ENCODE results near the gene LUC7L. TPM values are rescaled to one million over a fixed set of nuclear protein-coding genes. Genes with fewer than 3 reads are reported as not detected.
A peak's percentile ranks its signal among the peaks of the same experiment; 100 is the strongest.
"Not testable (repeated sequence)": the region's sequence is repeated elsewhere in the genome, so short reads cannot be mapped to it uniquely, and the experiment has no call there.

Gene LUC7L
- polyA plus RNA-seq, 12 donors: 52.4 to 116 (median 67.1) TPM; not detected in 1

GRCh38 chr16:181565-182021, 47.7 kb downstream of the LUC7L start:
- no peak for DNase-seq

DNA sequence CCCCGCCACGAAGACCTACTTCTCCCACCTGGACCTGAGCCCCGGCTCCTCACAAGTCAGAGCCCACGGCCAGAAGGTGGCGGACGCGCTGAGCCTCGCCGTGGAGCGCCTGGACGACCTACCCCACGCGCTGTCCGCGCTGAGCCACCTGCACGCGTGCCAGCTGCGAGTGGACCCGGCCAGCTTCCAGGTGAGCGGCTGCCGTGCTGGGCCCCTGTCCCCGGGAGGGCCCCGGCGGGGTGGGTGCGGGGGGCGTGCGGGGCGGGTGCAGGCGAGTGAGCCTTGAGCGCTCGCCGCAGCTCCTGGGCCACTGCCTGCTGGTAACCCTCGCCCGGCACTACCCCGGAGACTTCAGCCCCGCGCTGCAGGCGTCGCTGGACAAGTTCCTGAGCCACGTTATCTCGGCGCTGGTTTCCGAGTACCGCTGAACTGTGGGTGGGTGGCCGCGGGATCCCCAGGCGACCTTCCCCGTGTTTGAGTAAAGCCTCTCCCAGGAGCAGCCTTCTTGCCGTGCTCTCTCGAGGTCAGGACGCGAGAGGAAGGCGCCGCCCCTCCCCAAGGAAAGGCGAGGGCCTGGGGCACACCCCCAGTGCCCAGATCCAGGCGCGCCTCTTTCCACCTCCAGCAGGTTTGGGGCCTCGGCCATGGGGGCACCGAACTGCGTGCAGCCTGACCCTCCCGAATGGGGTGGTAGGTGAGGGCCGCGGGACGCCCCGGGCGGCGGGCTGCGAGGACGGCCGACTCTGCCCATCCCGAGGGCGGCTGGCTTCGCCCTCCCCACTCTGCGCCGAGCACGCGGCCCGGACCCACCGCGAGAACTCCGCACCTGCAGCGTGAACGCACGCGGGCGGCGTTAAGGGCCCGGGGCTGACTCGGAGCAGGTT, 48.3 kb downstream of the LUC7L start:
- peak; percentile 59 for DNase-seq

- no peak for DNase-seq
Measured at GRCh38 chr16:180101-180675, 49.1 kb downstream of the LUC7L start, which contains the start of gene HBQ1. Gene HBQ1 (plus strand): TSS chr16:180459. CDS start chr16:180487, 28 bp downstream.

DNA sequence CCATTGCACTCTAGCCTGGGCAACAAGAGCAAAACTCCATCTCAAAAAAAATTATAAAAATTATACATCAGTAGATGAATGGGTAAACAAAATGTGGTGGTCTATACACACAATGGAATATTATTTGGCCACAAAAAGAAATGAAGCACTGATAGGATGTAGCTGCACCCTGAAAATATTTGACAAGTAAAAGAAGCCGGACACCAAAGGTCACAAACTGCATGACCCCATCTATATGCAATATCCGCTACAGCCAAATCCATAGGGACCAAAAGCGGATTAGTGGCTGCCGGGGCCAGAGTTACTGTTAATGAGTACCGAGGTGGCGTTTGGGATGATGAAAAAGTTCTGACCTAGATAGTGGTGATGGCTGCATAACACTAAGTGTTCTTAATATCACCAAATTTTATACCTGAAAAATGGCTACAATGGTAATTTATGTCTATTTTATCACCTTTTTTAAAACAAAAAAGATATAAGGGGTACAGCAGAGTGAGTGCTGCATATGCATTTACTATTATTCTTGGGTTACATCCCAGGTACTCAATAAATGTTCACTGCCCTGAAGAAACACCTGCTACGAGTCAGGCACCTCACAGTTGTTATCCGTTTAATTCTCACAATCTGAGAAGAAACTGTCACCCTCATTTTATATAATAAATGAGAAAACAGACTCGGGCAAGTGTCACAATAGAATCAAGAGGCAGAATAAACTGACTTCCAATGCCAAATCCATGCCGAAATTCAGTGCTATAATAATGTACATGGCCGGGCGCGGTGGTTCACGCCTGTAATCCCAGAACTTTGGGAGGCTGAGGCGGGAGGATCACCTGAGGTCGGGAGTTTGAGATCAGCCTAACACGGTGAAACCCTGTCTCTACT, 49.8 kb downstream of the LUC7L start:
- no peak for DNase-seq

GRCh38 chr16:178668-179015, 50.6 kb downstream of the LUC7L start:
- DNase-seq: no peak

GRCh38 chr16:177981-178667, 51.1 kb downstream of the LUC7L start:
- no peak for DNase-seq

DNA sequence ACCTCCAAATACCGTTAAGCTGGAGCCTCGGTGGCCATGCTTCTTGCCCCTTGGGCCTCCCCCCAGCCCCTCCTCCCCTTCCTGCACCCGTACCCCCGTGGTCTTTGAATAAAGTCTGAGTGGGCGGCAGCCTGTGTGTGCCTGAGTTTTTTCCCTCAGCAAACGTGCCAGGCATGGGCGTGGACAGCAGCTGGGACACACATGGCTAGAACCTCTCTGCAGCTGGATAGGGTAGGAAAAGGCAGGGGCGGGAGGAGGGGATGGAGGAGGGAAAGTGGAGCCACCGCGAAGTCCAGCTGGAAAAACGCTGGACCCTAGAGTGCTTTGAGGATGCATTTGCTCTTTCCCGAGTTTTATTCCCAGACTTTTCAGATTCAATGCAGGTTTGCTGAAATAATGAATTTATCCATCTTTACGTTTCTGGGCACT, 51.8 kb downstream of the LUC7L start:
- DNase-seq: no peak

- not testable (repeated sequence) for DNase-seq
Measured at GRCh38 chr16:176477-177382, 52.5 kb downstream of the LUC7L start, which contains the start of gene HBA1. Gene HBA1 (plus strand): TSS chr16:176680. CDS start chr16:176717, 37 bp downstream.

- DNase-seq: not testable (repeated sequence)
Measured at GRCh38 chr16:176006-176405, 53.2 kb downstream of the LUC7L start.

- no peak for DNase-seq
Measured at GRCh38 chr16:175011-175949, 54.0 kb downstream of the LUC7L start.

DNA sequence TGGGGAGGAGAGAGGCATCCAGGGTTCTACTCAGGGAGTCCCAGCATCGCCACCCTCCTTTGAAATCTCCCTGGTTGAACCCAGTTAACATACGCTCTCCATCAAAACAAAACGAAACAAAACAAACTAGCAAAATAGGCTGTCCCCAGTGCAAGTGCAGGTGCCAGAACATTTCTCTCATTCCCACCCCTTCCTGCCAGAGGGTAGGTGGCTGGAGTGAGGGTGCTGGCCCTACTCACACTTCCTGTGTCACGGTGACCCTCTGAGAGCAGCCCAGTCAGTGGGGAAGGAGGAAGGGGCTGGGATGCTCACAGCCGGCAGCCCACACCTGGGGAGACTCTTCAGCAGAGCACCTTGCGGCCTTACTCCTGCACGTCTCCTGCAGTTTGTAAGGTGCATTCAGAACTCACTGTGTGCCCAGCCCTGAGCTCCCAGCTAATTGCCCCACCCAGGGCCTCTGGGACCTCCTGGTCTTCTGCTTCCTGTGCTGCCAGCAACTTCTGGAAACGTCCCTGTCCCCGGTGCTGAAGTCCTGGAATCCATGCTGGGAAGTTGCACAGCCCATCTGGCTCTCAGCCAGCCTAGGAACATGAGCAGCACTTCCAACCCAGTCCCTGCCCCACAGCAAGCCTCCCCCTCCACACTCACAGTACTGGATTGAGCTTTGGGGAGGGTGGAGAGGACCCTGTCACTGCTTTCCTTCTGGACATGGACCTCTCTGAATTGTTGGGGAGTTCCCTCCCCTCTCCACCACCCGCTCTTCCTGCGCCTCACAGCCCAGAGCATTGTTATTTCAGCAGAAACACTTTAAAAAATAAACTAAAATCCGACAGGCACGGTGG, 55.1 kb downstream of the LUC7L start:
- DNase-seq: not testable (repeated sequence)

DNA sequence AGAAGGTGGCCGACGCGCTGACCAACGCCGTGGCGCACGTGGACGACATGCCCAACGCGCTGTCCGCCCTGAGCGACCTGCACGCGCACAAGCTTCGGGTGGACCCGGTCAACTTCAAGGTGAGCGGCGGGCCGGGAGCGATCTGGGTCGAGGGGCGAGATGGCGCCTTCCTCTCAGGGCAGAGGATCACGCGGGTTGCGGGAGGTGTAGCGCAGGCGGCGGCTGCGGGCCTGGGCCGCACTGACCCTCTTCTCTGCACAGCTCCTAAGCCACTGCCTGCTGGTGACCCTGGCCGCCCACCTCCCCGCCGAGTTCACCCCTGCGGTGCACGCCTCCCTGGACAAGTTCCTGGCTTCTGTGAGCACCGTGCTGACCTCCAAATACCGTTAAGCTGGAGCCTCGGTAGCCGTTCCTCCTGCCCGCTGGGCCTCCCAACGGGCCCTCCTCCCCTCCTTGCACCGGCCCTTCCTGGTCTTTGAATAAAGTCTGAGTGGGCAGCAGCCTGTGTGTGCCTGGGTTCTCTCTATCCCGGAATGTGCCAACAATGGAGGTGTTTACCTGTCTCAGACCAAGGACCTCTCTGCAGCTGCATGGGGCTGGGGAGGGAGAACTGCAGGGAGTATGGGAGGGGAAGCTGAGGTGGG, 55.9 kb downstream of the LUC7L start:
- DNase-seq: not testable (repeated sequence)

DNA sequence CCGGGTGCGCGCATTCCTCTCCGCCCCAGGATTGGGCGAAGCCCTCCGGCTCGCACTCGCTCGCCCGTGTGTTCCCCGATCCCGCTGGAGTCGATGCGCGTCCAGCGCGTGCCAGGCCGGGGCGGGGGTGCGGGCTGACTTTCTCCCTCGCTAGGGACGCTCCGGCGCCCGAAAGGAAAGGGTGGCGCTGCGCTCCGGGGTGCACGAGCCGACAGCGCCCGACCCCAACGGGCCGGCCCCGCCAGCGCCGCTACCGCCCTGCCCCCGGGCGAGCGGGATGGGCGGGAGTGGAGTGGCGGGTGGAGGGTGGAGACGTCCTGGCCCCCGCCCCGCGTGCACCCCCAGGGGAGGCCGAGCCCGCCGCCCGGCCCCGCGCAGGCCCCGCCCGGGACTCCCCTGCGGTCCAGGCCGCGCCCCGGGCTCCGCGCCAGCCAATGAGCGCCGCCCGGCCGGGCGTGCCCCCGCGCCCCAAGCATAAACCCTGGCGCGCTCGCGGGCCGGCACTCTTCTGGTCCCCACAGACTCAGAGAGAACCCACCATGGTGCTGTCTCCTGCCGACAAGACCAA, 56.8 kb downstream of the LUC7L start, which contains the start of gene HBA2:
Gene HBA2, plus strand, starts transcription at position 503 of the 568 bp plus-strand sequence. Its CDS starts 37 bp downstream, at position 540.
- DNase-seq: not testable (repeated sequence)

GRCh38 chr16:170788-171187, 58.5 kb downstream of the LUC7L start:
- no peak for DNase-seq

DNA sequence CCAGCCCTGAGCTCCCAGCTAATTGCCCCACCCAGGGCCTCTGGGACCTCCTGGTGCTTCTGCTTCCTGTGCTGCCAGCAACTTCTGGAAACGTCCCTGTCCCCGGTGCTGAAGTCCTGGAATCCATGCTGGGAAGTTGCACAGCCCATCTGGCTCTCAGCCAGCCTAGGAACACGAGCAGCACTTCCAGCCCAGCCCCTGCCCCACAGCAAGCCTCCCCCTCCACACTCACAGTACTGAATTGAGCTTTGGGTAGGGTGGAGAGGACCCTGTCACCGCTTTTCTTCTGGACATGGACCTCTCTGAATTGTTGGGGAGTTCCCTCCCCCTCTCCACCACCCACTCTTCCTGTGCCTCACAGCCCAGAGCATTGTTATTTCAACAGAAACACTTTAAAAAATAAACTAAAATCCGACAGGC, 59.2 kb downstream of the LUC7L start:
- DNase-seq: not testable (repeated sequence)

- no peak for DNase-seq
Measured at GRCh38 chr16:169014-169413, 60.2 kb downstream of the LUC7L start.

DNA sequence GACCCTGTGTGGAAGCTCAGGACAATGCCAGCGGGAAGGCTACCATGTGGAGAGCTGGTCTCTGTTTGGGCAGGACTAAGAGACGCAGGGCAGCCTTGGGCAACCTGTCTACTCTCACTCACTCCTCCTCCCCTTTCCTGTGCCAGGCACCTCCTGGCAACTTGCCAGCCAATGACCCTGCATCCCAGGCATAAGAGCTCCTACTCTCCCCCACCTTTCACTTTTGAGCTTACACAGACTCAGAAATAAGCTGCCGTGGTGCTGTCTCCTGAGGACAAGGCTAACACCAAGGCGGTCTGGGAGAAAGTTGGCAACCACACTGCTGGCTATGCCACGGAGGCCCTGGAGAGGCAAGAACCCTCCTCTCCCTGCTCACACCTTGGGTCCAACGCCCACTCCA, 60.8 kb downstream of the LUC7L start:
- DNase-seq: no peak
